ENCODE data around the gene CFL1. TPM values are rescaled to one million over a fixed set of nuclear protein-coding genes. Genes with fewer than 3 reads are reported as not detected.

Gene CFL1
- total RNA-seq, 1 experiment from 2014 or later: 611 TPM

DNA sequence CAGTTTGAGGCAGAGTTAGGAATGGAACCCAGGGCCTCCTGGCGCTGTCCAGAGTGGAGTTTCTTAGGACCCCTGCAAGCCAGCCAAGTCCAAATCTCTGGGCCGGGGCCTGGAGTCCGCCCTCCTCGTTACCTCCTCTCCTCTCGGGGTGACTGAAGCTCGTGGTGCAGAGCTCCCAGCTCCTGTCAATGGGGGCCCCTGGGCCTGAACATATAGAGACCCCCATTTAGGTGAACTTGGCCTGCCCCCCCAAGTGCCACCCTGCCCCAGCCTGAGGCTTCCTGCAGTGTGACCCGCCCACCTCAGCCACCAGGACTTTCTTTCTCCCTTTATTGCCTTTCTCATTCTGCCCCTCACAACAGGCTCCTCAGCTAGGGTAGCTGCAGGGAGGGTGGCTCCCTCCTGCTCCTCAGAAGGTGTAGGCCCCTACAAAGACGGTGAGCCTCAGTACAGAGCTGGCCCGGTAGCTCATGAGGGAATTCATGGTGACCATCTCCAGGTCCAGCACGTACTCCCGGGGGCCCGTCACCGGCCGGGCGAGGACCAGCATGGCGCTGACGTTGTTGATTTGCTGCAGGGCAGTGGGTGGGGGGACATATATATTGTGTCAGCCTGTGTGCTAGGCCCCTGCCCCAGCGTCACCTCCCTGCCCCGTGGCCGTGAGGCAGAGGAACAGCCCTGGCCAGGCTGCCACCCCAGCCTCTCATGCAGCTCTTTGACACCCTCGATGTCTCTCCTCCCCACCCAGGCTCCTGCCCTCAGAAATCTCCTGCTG is 8.7 kb upstream of the CFL1 start:
- BruUV-seq (replicated peaks): no TSS peak
- no peak overlapping the region for H3K4me3 Mint-ChIP-seq (ENCODE audit: unreplicated experiment)
- TF ChIP-seq, protein P1, sequence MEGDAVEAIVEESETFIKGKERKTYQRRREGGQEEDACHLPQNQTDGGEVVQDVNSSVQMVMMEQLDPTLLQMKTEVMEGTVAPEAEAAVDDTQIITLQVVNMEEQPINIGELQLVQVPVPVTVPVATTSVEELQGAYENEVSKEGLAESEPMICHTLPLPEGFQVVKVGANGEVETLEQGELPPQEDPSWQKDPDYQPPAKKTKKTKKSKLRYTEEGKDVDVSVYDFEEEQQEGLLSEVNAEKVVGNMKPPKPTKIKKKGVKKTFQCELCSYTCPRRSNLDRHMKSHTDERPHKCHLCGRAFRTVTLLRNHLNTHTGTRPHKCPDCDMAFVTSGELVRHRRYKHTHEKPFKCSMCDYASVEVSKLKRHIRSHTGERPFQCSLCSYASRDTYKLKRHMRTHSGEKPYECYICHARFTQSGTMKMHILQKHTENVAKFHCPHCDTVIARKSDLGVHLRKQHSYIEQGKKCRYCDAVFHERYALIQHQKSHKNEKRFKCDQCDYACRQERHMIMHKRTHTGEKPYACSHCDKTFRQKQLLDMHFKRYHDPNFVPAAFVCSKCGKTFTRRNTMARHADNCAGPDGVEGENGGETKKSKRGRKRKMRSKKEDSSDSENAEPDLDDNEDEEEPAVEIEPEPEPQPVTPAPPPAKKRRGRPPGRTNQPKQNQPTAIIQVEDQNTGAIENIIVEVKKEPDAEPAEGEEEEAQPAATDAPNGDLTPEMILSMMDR (IDR thresholded peaks at IDR 0.05; ENCODE audit: unreplicated experiment): no peak
- H3K27me3 Mint-ChIP-seq (ENCODE audit: insufficient read depth, unreplicated experiment): no peaks in the 10 kb centered on the region
- intact Hi-C loops (cut with micrococcal nuclease): no loop called here
- peaks cover 36% of the 10 kb centered on the region for H3K36me3 Mint-ChIP-seq (ENCODE audit: insufficient read depth, unreplicated experiment)
- H3K4me1 Mint-ChIP-seq (ENCODE audit: insufficient read depth, unreplicated experiment): peaks cover 7% of the 10 kb centered on the region
- ChIA-PET CTCF (interaction anchor here (0.8 to 1.3 kb wide), 2 partner anchors 18 to 21 kb away, joined by 3 to 4 read pairs; partner anchors contain the start of gene FIBP), POLR2A (interaction anchor here (0.6 to 0.8 kb wide), 2 partner anchors 9 to 205 kb away, joined by 3 to 4 read pairs; partner anchors contain the start of gene CFL1)
- no peak overlapping the region for H3K27ac Mint-ChIP-seq (ENCODE audit: low read depth, unreplicated experiment)
- no peaks in the 10 kb centered on the region for H3K9me3 Mint-ChIP-seq (ENCODE audit: unreplicated experiment)
- no peak for DNase-seq (ENCODE audit: unreplicated experiment)

DNA sequence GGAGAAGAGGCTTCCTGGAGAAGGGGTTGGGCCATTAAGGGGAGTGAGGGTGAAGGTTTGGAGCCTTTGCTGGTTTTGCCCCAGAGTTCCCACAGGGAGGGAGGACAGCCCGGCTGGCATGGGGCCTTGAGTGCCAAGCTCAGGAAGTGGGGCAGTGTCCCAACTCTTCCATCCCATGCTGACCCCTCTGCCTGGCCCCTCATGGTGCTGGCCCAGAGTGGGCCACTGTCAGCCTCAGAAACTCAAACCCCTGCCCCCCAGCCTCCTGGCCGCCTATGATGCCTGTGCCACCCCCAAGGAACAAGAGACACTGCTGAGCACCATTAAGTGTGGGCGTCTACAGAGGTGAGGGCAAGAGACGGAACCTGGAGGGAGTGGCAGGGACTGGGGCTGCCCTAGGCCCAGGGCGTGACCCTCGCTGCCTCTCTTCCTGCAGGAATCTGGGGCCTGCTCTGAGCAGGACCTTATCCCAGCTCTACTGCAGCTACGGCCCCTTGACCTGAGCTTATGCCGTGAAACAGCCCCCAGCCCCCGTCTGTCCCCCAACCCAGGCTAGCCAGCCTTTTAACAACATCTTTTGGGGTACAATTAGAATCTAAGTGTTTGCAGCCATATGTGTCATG is 7.7 kb upstream of the CFL1 start:
- no peak overlapping the region for H3K4me3 Mint-ChIP-seq (ENCODE audit: unreplicated experiment)
- TF ChIP-seq, protein P1 (IDR thresholded peaks at IDR 0.05; ENCODE audit: unreplicated experiment): no peak
- H3K9me3 Mint-ChIP-seq (ENCODE audit: unreplicated experiment): no peaks in the 10 kb centered on the region
- DNase-seq (ENCODE audit: unreplicated experiment): no peak
- no TSS peak for BruUV-seq (replicated peaks)
- H3K4me1 Mint-ChIP-seq (ENCODE audit: insufficient read depth, unreplicated experiment): peaks cover 13% of the 10 kb centered on the region
- intact Hi-C loops (cut with micrococcal nuclease): no loop called here
- H3K27ac Mint-ChIP-seq (ENCODE audit: low read depth, unreplicated experiment): no peak overlapping the region
- H3K27me3 Mint-ChIP-seq (ENCODE audit: insufficient read depth, unreplicated experiment): no peaks in the 10 kb centered on the region
- peaks cover 38% of the 10 kb centered on the region for H3K36me3 Mint-ChIP-seq (ENCODE audit: insufficient read depth, unreplicated experiment)
- CTCF ChIA-PET: no interaction called here
- POLR2A ChIA-PET: no interaction called here

DNA sequence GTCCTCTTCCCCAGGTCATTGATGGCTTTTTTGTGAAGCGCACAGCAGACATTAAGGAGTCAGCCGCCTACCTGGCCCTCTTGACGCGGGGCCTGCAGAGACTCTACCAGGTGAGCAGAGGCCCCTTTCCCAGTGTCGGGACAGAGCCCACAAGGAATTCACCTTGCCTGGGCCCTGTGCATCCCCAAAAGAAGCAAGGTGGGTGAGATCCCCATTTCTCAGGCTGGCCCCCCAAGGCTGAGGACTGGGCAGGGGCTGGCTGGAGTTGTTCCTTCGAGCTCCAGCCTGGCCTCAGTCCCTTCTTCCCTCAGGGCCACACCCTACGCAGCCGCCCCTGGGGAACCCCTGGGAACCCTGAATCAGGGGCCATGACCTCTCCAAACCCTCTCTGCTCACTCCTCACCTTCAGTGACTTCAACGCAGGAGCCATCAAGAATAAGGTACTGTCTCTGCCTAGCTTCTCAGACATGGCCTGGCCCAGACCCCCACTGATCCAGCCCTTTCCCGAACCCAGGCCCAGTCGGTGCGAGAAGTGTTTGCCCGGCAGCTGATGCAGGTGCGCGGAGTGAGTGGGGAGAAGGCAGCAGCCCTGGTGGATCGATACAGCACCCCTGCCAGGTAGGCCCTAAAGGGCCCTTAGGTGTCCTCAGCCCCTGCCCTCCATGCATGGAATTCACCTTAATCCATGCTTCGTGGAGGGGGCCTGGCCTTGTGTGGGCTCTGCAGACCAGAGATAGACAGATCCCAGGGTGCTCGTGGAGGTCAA is 6.9 kb upstream of the CFL1 start:
- intact Hi-C loops (cut with micrococcal nuclease): no loop called here
- no peak for DNase-seq (ENCODE audit: unreplicated experiment)
- no peaks in the 10 kb centered on the region for H3K27me3 Mint-ChIP-seq (ENCODE audit: insufficient read depth, unreplicated experiment)
- BruUV-seq (replicated peaks): no TSS peak
- no peak overlapping the region for H3K4me3 Mint-ChIP-seq (ENCODE audit: unreplicated experiment)
- peaks cover 17% of the 10 kb centered on the region for H3K4me1 Mint-ChIP-seq (ENCODE audit: insufficient read depth, unreplicated experiment)
- peaks cover 38% of the 10 kb centered on the region for H3K36me3 Mint-ChIP-seq (ENCODE audit: insufficient read depth, unreplicated experiment)
- TF ChIP-seq, protein P1 (IDR thresholded peaks at IDR 0.05; ENCODE audit: unreplicated experiment): no peak
- H3K9me3 Mint-ChIP-seq (ENCODE audit: unreplicated experiment): no peaks in the 10 kb centered on the region
- ChIA-PET POLR2A (no interaction called here), CTCF (interaction anchor here (1.0 kb wide), 1 partner anchor 36 kb away, joined by 4 read pairs; the partner anchor contains the start of gene FOSL1)
- H3K27ac Mint-ChIP-seq (ENCODE audit: low read depth, unreplicated experiment): no peak overlapping the region
